ENCODE data around the gene SLC28A2. TPM values are rescaled to one million over a fixed set of nuclear protein-coding genes. Genes with fewer than 3 reads are reported as not detected.
A peak's percentile ranks its signal among the peaks of the same experiment; 100 is the strongest.

The SLC28A2 gene
- total RNA-seq, 1 donor from 2014 or later: not detected

- H3K27me3 Mint-ChIP-seq: peaks cover 3% of the 10 kb centered on the region
- peaks cover 6% of the 10 kb centered on the region for H3K36me3 Mint-ChIP-seq (ENCODE audit: low read depth)
- DNase-seq (no peak), ATAC-seq (ENCODE audit: low read depth) (no peak)
- TF ChIP-seq, protein P1, sequence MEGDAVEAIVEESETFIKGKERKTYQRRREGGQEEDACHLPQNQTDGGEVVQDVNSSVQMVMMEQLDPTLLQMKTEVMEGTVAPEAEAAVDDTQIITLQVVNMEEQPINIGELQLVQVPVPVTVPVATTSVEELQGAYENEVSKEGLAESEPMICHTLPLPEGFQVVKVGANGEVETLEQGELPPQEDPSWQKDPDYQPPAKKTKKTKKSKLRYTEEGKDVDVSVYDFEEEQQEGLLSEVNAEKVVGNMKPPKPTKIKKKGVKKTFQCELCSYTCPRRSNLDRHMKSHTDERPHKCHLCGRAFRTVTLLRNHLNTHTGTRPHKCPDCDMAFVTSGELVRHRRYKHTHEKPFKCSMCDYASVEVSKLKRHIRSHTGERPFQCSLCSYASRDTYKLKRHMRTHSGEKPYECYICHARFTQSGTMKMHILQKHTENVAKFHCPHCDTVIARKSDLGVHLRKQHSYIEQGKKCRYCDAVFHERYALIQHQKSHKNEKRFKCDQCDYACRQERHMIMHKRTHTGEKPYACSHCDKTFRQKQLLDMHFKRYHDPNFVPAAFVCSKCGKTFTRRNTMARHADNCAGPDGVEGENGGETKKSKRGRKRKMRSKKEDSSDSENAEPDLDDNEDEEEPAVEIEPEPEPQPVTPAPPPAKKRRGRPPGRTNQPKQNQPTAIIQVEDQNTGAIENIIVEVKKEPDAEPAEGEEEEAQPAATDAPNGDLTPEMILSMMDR (IDR thresholded peaks at IDR 0.05): no peak
- peaks cover 14% of the 10 kb centered on the region for H3K4me1 Mint-ChIP-seq
- intact Hi-C loops (cut with micrococcal nuclease): no loop called here
- CTCF ChIA-PET: interaction anchor here (1.0 to 2.6 kb wide), 4 partner anchors 76 to 159 kb away, joined by 3 to 7 read pairs (median 4); no protein-coding TSS in a partner anchor
- no peak overlapping the region for H3K27ac Mint-ChIP-seq
- H3K9me3 Mint-ChIP-seq: no peaks in the 10 kb centered on the region
- POLR2A ChIA-PET: no interaction called here
- no peak overlapping the region for H3K4me3 Mint-ChIP-seq
These were observed 24.8 kb downstream of the SLC28A2 start for GRCh38 chr15:45276831-45277230.

- no peaks in the 10 kb centered on the region for H3K27me3 Mint-ChIP-seq
- DNase-seq: peak; percentile 99
- H3K27ac Mint-ChIP-seq: peak overlapping the region; percentile 89
- H3K4me3 Mint-ChIP-seq: peak overlapping the region; percentile 93
- no peaks in the 10 kb centered on the region for H3K9me3 Mint-ChIP-seq
- ChIA-PET POLR2A (interaction anchor here (0.6 to 2.1 kb wide), 12 partner anchors 21 to 568 kb away, joined by 3 to 21 read pairs (median 4); partner anchors contain the start of genes B2M, DUOX1, PATL2 and SHF), CTCF (interaction anchor here (1.0 to 1.4 kb wide), 5 partner anchors 93 to 178 kb away, joined by 3 to 4 read pairs (median 4); no protein-coding TSS in a partner anchor)
- intact Hi-C loops (cut with micrococcal nuclease): loop anchor here (1.0 kb wide), 3 partner anchors 79 to 124 kb away; no protein-coding TSS in a partner anchor
- TF ChIP-seq, protein P1 (IDR thresholded peaks at IDR 0.05): no peak
- peaks cover 6% of the 10 kb centered on the region for H3K36me3 Mint-ChIP-seq (ENCODE audit: low read depth)
- peak; percentile 99 for ATAC-seq (ENCODE audit: low read depth)
- peaks cover 14% of the 10 kb centered on the region for H3K4me1 Mint-ChIP-seq
These were observed 27.1 kb downstream of the SLC28A2 start for GRCh38 chr15:45279024-45279698.

DNA sequence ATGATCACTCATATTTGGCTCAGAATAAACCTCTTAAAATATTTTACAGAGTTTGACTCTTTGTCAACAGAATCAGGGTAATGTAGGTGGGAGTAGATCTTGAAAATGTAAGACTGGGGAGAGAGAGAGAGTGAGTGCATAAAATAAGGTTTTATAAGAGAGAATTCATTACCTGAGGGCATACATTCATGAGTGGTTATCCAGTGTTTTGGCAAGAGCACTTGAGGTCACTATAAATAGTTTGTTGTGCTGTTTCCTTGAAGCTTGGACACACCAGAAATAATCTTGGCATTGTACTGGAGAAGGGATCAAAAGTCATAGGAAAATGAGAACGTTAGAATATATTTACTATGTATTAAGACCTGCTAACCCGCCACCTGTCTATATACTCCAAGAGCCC is 33.4 kb downstream of the SLC28A2 start:
- H3K4me1 Mint-ChIP-seq: no peaks in the 10 kb centered on the region
- ATAC-seq (ENCODE audit: low read depth) (no peak), DNase-seq (no peak)
- TF ChIP-seq, protein P1 (IDR thresholded peaks at IDR 0.05): no peak
- intact Hi-C loops (cut with micrococcal nuclease): no loop called here
- H3K4me3 Mint-ChIP-seq: no peak overlapping the region
- H3K27ac Mint-ChIP-seq: no peak overlapping the region
- CTCF ChIA-PET: no interaction called here
- H3K27me3 Mint-ChIP-seq: peaks cover 14% of the 10 kb centered on the region
- H3K36me3 Mint-ChIP-seq (ENCODE audit: low read depth): no peaks in the 10 kb centered on the region
- H3K9me3 Mint-ChIP-seq: no peaks in the 10 kb centered on the region
- POLR2A ChIA-PET: no interaction called here

GRCh38 chr15:45287390-45287956 is 35.4 kb downstream of the SLC28A2 start:
- CTCF ChIA-PET: no interaction called here
- H3K36me3 Mint-ChIP-seq (ENCODE audit: low read depth): no peaks in the 10 kb centered on the region
- no peak for ATAC-seq (ENCODE audit: low read depth)
- no peak overlapping the region for H3K27ac Mint-ChIP-seq
- POLR2A ChIA-PET: no interaction called here
- no peak for DNase-seq
- H3K4me3 Mint-ChIP-seq: no peak overlapping the region
- H3K9me3 Mint-ChIP-seq: no peaks in the 10 kb centered on the region
- H3K27me3 Mint-ChIP-seq: peaks cover 14% of the 10 kb centered on the region
- TF ChIP-seq, protein P1 (IDR thresholded peaks at IDR 0.05): no peak
- H3K4me1 Mint-ChIP-seq: no peaks in the 10 kb centered on the region
- intact Hi-C loops (cut with micrococcal nuclease): no loop called here

GRCh38 chr15:45288947-45289346 is 36.9 kb downstream of the SLC28A2 start:
- TF ChIP-seq, protein P1 (IDR thresholded peaks at IDR 0.05): no peak

More at GRCh38 chr15:45288947-45289346, 36.9 kb downstream of the SLC28A2 start:
- Mint-ChIP-seq H3K4me3 (no peak overlapping the region), H3K36me3 (ENCODE audit: low read depth) (no peaks in the 10 kb centered on the region), H3K27me3 (peaks cover 14% of the 10 kb centered on the region), H3K27ac (no peak overlapping the region), H3K9me3 (no peaks in the 10 kb centered on the region), H3K4me1 (no peaks in the 10 kb centered on the region)
- intact Hi-C loops (cut with micrococcal nuclease): no loop called here
- DNase-seq: no peak
- CTCF ChIA-PET: no interaction called here
- no peak for ATAC-seq (ENCODE audit: low read depth)
- POLR2A ChIA-PET: no interaction called here
